ENCODE results near the gene UGT1A8.

The UGT1A8 gene

DNA sequence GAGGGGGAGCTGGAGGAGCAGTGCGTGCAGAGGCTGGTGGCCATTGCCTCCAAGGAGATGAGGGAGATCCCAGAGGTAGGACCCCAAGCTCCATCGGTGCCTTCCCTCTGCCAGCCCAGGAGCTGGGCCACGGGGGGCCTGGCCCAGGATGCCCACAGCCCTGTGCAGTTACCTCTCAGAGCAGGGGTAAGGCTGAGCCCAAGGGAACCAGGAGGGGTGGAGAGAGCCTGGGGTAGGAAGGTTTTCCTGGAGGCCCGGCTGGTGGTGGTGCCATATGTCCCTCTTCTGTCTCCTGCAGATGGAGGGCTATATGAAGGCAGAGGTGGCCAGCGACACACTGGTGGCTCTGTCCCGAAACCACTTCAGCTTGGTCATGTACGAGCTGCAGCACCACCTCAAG lies 172.1 kb downstream of the UGT1A8 start:
- TF ChIP-seq POLR2AphosphoS5 (IDR thresholded peaks at IDR 0.05; ENCODE audit: low read depth, low read length) (no peak), TAF1 (IDR thresholded peaks at IDR 0.05; ENCODE audit: borderline replicate concordance, insufficient read depth, low read length) (no peak), FOXP2 (optimal IDR thresholded peaks at IDR 0.05; ENCODE audit: borderline replicate concordance, extremely low read depth, extremely low read length, insufficient read depth) (no peak), SIN3A (IDR thresholded peaks at IDR 0.05; ENCODE audit: borderline replicate concordance, insufficient read depth, low read length) (no peak)
- TF ChIP-seq, protein P1, sequence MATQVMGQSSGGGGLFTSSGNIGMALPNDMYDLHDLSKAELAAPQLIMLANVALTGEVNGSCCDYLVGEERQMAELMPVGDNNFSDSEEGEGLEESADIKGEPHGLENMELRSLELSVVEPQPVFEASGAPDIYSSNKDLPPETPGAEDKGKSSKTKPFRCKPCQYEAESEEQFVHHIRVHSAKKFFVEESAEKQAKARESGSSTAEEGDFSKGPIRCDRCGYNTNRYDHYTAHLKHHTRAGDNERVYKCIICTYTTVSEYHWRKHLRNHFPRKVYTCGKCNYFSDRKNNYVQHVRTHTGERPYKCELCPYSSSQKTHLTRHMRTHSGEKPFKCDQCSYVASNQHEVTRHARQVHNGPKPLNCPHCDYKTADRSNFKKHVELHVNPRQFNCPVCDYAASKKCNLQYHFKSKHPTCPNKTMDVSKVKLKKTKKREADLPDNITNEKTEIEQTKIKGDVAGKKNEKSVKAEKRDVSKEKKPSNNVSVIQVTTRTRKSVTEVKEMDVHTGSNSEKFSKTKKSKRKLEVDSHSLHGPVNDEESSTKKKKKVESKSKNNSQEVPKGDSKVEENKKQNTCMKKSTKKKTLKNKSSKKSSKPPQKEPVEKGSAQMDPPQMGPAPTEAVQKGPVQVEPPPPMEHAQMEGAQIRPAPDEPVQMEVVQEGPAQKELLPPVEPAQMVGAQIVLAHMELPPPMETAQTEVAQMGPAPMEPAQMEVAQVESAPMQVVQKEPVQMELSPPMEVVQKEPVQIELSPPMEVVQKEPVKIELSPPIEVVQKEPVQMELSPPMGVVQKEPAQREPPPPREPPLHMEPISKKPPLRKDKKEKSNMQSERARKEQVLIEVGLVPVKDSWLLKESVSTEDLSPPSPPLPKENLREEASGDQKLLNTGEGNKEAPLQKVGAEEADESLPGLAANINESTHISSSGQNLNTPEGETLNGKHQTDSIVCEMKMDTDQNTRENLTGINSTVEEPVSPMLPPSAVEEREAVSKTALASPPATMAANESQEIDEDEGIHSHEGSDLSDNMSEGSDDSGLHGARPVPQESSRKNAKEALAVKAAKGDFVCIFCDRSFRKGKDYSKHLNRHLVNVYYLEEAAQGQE (IDR thresholded peaks at IDR 0.05; ENCODE audit: insufficient read depth in 1 of 2, low read depth in 2 of 2, low read length in 2 of 2): no peak

DNA sequence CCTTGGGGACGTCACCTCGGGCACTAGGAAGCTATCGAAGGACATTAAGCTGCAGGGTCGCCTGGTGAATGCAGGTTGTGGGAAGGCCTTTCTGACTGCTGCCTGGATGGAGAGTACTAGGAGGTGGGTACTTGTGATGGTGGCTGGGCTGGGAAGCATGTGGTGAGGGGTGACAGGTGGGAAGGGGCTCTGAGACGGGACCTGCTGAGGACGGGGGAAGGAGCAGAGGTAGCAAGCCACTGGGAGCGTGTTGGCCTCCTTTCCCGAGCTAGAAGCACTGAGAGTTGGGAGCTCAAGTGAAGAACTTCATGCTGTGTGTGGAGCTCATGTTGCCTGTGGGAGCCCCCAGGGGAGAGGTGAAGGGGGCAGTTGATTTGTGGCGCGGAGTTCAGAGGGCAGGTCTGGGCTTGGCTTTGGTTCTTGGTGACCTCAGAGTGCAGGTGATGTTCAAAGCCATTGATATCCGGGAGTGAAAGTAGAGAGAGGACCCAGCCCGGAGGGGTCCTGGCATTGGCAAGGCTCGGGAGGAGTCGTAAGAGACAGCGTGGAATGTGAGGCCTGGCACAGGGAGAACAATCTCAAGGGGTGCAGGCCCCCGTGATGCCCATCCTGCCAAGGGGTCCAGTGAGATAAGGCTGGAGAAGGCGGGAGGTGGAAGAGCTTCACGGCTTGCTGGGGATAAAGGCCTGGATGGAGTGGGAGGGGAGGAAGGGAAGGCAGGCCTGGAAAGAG lies 173.9 kb downstream of the UGT1A8 start:
- TF ChIP-seq TAF1 (IDR thresholded peaks at IDR 0.05; ENCODE audit: borderline replicate concordance, insufficient read depth, low read length) (no peak), SIN3A (IDR thresholded peaks at IDR 0.05; ENCODE audit: borderline replicate concordance, insufficient read depth, low read length) (no peak), FOXP2 (optimal IDR thresholded peaks at IDR 0.05; ENCODE audit: borderline replicate concordance, extremely low read depth, extremely low read length, insufficient read depth) (no peak), POLR2AphosphoS5 (IDR thresholded peaks at IDR 0.05; ENCODE audit: low read depth, low read length) (no peak)
- TF ChIP-seq, protein P1 (IDR thresholded peaks at IDR 0.05; ENCODE audit: insufficient read depth in 1 of 2, low read depth in 2 of 2, low read length in 2 of 2): no peak

DNA sequence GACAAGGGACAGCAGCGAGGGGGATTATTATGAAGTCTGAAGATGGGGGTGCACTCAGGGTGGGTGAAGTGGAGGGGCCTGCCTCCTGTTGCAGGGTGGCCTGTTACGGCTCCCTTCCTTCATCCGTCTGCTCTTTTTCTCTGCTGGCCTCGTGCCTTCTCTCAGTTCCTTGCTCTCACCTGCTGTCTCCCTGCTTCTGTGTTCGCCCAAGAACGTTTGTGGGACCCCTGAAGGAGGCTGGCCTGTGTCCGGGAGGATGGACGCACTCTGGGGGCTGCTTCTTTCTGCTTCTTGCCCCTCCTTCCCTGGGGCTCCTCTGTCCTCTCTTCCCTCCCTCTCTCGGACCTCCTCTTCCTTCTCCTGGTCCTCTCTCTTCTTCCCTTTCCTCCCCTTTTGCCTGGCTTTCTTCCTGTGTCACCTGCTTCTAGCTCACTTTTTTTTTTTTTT lies 174.5 kb downstream of the UGT1A8 start:
- TF ChIP-seq POLR2AphosphoS5 (IDR thresholded peaks at IDR 0.05; ENCODE audit: low read depth, low read length) (no peak), TAF1 (IDR thresholded peaks at IDR 0.05; ENCODE audit: borderline replicate concordance, insufficient read depth, low read length) (no peak), FOXP2 (optimal IDR thresholded peaks at IDR 0.05; ENCODE audit: borderline replicate concordance, extremely low read depth, extremely low read length, insufficient read depth) (no peak), SIN3A (IDR thresholded peaks at IDR 0.05; ENCODE audit: borderline replicate concordance, insufficient read depth, low read length) (no peak)
- TF ChIP-seq, protein P1 (IDR thresholded peaks at IDR 0.05; ENCODE audit: insufficient read depth in 1 of 2, low read depth in 2 of 2, low read length in 2 of 2): no peak

DNA sequence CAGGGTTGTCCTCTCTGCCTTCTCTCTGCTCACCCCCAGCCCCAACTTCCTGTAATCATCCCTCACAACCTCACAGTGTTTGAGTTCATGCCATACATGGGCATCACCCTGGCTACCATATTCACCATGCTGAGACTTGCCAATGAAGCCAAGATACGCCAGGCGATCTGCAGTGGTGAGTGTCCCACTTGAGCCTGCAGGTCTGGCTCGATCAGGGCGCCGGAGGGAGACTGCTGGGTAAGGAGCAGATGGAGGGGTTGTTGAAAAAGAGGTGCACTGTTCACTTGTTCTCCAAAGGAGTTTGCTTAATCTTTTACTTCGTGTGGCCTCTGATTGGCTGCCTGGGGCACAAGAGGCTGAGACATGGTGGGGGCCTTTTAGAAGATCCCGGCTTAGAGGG lies 175.3 kb downstream of the UGT1A8 start:
- TF ChIP-seq, protein P1 (IDR thresholded peaks at IDR 0.05; ENCODE audit: insufficient read depth in 1 of 2, low read depth in 2 of 2, low read length in 2 of 2): no peak
- TF ChIP-seq TAF1 (IDR thresholded peaks at IDR 0.05; ENCODE audit: borderline replicate concordance, insufficient read depth, low read length) (no peak), SIN3A (IDR thresholded peaks at IDR 0.05; ENCODE audit: borderline replicate concordance, insufficient read depth, low read length) (no peak)
